ENCODE results near the gene DTNB.
"Not testable (repeated sequence)": the region's sequence is repeated elsewhere in the genome, so short reads cannot be mapped to it uniquely, and the experiment has no call there.

The DTNB gene

DNA sequence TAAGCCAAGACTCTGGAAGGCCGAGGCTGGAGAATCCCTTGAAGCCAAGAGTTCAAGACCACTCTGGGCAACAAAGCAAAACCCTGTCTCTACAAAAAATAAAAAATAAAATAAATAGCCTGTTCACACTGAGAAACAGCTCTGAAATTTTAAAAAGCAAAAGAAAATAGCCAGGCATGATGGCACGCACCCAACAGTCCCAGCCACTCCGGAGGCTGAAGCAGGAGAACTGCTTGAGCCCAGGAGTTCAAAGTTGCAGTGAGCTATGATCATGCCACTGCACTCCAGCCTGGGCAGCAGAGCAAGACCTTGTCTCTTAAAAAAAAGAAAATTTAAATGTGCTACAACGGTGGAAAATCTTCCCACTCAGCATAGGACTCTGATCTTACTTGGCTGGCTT is 52.7 kb downstream of the DTNB start:
- no peak for DNase-seq

DNA sequence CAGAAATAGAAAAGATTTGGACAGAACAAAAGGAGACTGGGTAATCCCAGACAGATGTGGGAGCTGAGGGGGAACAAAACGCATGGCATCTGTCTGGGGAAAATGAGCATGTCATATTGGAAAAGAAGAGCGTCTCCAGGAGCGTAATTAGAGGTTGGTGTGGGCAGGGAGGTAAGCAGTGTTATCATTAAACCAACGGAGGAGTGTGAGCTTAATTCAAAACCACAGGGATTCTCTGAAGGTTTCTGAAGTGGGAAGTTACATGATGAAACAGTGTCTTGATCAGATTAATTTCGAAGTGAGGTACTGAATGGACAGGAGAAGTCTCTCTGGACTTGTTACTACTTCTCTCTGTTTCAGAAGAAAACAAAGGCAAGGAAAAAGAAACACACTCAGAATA is 53.3 kb downstream of the DTNB start:
- DNase-seq, result no peak

DNA sequence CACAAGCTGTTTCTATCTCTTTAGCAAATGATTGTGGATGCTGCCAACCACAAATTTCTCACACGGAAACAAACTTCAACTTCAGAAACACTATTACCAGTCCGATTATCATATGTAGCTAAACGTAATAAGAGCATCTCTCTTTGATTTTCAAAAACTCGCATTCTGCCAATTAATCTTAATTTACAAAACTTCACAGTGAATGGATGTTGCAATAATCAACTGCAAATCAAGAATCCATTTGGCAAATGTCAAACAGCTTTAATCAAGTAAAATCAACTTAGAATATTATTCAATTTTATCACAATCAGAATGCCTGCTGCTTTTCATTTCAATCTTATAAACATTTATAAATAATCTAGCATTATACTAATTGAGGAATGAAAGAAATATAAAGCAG is 54.2 kb downstream of the DTNB start:
- no peak for DNase-seq

DNA sequence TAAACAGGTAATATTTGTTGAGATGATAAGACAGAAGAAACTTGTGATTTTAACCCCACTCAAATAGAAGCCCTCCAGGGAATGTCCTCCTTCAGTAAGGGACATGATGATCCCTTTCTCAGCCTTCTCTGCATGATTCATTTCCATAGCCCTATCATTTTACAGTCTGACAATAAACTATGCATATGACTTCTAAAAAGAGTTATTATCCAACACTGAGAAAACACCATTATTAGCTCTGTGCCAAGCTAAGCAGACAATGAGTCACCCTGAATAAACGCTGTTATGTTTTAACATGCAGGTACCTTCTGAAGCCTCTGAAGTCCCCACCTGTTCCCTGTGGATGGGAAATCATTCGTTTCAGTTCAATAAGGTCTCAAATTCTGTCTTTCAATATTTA is 54.7 kb downstream of the DTNB start:
- DNase-seq, result no peak

DNA sequence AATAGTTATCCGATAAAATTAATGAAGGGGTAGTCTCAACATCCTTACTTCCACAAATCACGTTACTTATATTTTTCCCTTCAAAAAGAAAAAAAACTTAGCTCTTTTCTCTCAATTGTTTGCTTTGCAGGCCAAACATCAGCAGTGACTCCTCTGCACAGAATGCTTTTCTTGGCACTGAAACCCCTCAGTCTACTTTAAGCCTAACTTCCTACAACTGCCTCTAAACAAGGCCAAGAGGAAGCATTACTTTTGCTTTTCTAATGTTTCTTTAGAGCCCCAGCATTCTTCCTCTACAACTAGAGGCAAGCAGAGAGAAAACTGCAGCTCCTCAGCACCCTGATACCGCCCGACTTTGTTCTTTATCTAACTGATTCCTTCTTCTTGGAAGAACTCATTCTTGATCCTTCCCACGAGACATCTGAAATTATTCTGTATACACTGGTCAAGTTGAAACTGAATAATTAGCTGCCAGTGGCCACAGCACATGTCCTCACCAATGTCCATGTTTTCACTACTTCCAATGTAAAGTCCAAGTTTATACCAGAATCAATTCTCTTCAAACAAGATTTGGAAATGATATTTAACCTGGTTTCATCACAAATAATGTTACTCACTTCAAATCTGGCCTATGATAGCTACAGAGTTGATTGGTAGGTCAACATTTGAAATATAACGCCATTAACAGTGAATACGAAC is 55.3 kb downstream of the DTNB start:
- no peak for DNase-seq

DNA sequence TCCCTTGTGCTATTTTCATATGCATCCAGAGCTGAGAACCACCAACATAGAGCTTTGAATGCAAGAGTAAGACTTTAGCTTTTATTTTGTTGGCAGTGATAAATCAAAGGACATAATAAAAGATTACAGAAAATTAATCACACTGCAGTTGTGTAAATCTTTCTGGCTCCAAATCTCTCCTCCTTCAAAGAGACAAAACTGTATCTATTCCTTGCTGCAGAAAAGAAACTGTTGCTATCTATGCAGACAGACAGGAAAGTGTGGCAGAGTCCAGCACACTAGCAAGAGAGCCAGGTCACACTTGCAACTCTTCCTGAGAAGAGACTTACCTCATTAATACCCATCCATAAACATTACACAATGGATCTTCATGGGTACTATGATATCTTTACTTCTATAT is 57.5 kb downstream of the DTNB start:
- DNase-seq, result no peak

DNA sequence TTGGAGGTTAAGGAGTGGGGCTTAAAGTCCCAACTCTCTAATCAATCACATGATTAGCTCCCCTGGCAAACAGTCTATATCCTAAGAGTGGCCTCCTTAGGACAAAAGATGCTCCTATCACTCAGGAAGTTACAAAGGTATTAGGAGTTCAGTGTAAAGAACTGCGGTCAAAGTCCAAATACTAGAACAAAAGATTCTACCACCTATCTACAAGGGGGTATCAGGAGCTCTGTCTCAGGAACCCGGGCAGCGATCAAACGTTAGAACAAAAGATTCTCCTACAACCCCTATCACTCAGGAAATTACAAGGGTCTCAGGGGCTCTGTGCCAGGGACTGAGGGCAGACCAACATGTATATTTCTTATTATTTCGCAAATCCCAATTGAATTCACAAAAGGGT is 58.0 kb downstream of the DTNB start:
- no peak for DNase-seq

DNA sequence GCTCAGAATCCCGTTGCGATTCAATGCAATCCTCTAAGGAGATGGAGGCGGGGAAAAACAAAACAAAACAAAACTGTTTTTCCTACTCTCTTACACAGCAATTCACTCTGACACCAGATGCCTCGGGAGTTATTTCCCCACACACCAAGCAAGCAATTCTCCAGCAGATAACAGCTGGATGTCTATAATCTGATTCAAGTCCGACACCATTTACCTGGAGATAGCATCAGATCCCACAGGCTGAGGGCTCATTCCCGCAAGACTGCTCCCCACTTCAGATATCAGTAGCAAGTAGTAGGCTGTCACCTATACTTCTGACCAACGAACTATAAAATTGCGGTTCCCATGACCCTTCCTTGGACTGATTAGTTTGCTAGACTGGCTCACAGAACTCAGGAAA is 58.7 kb downstream of the DTNB start:
- no peak for DNase-seq

DNA sequence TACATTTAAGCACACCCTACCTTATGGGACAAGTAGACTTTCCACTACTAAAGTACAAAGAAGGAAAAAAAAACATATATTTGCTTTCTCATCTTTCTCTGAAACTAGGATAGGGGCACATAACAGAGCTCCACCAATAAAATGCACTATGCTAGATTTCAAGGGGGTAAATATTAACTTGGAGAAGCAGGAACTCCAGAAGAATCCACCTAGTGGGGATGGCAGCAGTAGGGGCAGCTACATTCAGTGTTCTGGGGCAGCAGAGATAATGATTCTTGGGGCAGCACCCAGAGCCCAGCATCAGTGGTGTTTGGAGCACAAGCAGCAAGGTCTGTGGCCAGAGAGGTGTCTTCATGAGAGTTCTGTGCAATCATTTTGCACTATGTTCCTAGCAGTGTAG is 64.7 kb downstream of the DTNB start:
- DNase-seq, result no peak

DNA sequence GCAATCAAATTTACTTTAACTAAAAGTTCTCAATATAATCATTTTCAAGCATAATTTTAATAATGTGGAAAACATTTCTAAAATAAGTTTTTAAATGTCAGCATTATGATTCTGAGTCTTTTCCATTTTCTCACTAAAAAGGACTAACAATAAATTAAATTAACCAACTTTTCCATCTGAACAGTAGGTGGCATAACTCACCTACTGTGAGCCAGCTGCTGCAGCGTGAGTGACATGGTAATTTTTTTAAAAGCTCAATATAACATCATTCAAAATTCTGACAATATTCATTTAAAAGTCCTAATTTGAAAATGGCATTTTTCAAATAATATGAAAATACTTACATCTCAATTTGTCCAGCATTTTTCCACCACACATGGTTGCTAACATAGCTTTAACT is 66.5 kb downstream of the DTNB start:
- DNase-seq, result peak in 1 of 2 experiments; percentile 52

DNA sequence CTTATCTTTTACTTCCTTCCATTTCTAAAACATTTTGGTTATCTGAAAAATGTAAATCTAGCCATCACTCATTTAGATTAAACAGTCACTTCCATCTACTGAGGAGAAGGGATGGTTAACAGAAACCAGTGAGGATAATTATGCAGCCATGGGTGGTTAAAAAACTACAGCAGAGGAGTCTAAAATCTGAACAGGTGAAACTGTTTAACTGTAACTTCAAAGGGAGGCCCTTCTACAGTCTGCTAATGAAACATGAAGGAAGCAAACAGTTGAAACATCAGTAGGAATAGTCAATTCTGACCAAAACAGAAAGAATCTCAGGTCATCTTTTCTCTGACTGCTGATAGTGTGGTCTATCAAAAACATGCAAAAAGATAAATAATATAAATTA is 71.0 kb downstream of the DTNB start:
- DNase-seq, result no peak

DNA sequence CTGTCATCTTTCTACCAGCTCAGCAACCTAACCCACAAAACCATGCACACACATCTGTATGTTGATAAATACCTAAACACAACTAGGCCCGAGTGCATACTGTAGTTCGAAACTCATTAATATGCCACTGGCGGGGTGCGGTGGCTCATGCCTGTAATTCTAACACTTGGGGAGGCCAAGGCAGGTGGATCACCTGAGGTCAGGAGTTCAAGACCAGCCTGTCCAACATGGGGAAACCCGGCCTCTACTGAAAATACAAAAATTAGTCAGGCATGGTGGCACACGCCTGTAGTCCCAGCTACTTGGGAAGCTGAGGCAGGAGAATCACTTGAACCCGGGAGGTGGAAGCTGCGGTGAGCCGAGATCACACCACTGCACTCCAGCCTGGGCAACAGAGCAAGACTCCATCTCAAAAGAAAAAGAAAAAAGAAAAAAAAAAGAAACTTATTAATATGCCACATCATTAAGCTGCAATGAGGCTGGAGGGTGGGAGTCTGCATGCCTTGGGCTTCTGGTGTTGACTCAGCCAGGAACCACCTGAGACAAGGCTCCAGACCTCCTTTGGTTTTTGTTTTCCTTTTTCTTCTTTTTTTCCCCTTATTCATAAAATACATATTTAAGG is 71.6 kb downstream of the DTNB start:
- DNase-seq, result not testable (repeated sequence)

DNA sequence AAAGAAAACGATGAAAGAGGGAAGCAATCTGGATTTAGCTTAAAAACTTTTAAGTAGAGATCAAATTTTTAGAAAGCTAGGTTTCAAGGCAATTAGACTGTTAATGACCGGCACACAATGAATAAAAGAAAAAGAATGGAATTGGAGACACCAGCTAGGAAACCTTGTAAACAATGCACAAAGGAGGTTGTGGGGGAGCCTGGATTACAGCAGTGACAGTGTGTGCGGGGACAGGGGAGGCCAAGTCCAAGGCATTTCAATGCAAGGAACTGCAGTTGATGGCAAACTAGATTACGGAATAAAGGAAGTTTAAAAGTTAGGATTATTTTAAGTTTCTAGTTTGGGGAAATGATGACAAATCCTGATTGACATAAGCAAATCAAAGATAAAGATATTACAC is 74.5 kb downstream of the DTNB start:
- no peak for DNase-seq

DNA sequence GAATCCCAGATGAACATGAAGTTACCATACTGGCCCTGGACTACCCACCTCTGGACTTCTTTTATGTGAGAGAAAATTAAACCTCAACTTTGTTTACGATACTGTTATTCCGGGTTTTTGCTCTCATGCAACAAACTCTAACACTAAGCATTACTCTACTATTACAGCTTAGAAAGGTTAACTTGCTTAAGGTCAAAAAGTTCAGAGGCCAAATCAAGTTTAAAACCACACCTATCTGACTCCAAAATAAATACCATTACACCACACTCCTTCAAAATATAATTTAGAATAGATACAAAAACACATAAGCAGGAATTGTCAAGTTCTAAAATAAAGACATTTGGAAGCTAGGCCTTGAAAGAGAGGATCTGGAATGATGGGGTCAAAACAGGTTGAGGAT is 75.0 kb downstream of the DTNB start:
- no peak for DNase-seq

DNA sequence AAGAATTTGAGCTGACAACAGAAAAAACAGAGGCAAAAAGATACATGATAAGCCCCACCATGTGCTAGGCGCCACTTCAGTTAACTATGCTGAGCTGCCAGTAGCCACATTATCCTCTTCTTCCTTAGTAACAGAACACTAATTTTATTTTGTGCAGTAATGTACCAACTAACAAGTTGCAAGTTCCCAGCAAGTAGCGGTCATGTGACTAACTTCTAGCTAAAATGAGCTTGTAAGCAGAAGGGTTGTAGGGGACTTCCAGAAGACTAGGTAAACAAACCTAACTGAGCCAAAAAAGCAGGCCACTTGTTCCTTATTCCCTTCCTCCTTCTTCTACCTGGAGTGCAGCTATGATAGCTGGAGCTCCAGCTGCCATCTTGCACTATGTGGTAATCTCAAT is 75.5 kb downstream of the DTNB start:
- no peak for DNase-seq

DNA sequence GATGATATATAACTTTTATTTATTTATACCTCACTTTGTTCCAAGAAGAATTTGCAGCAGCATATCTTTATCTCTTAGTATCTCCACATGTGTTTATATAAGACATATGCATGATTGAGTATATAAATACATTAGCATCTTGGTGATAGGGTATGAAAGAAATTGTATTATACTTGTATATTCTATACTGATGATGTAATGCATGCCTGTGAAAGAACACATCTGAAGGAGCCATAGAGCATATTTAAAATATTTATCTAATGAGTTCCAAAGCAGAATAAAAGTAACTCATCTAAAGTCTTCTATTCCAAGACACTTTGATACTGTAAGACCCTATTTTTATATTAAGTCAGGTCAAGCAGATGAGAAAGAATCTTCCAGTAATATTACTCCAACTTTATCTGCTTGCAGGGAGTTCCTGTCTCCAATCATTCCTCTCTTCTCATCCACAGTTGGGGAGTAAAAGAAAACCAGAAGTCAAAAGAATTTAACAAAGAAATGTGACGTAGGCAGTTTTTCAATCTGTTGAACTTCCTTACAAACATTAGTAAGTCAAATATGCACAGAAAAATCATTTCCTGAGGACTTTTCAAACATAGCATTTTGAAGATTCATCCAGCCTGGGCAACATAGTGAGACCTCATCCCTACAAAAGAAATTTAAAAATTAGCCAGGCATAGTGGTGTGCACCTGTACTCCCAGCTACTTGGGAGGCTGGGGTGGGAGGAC is 76.7 kb downstream of the DTNB start:
- no peak for DNase-seq

DNA sequence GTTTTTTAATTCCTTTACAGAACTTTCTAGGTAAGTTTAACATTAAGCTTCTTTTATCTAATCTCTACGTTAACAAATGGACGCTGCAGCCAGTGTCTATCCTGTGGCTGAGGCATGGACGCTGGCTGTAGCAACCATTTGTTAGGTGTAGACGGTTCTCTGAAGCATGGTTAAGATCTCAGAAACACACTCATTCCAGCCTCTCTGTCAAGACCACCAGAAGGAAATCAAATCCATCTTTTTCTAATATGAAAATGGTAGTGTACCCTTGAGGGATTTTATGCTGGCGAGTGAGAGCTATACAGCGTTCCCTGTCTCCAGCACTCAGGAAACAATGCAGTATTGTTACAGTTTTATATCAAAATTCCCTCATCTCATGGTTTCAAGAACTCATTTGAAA is 78.0 kb downstream of the DTNB start:
- no peak for DNase-seq

DNA sequence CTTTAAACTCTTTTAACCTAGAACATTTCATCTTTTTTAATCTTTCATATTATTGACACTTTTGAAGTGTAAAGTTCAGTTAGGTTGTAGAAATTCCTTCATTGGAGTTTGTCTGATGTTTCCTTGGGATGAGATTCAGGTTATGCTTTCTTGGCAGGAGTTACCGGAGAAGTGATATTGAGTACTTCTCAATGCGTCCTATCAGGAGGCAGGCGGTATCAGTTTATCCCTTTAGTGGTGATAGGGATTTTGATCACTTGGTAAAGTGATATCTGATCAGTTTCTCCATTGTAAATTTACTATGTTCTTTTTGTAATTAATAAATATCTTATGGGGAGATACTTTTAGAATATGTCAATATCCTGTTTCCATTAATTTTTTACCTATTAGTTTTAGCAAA is 78.4 kb downstream of the DTNB start:
- DNase-seq, result no peak

DNA sequence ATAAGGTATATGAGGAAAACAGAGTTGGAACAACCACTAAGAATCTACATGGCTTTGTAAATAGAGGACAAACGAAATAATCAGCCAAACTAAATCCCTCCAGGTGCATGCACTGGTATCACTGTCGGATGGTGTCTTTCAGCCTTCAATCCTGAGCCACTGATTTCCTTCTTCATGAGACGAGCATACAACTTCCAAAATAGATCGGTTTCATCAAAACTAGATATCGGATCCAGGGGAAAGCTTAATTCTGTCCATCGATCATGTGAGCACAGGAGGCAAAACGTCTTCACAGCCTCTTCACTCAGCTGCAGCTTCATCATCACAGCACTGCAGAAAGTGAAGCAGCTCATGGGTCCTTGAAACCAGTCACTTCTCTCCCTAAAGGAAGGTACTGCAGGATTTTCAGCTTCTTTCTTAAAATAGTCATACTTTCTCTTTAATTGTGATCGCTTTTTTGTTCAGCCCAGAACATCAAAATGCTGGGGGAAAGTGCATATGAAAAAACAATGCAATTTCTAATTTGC is 80.5 kb downstream of the DTNB start:
- no peak for DNase-seq

DNA sequence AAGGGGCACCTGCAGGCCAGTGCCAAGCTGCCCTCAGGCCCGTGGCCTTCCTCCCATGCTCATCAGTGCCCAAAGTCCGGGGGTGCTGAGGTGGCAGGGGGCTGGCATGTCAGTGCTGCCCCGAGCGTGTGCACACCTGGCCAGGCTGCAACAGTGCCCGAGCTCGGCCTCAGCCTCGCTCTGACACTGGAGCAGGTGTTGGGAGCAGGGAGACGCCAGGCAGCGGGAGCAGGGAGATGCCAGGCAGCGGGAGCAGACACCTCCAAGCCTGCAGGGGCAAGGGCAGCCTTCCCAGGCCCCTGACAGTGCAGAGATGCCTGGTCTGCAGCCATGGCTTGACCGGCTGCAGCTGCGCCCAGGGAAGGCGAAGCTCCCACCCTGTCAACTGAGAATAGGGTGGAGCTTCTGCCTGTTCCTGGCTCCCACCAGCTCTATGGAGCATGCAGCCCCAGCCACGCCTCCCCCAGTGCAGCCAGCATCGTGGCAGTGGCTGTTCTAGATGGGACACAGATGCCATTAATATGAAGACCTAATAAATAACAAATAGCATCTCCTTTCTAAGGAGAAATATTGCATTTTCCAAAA is 82.4 kb downstream of the DTNB start:
- DNase-seq, result no peak

DNA sequence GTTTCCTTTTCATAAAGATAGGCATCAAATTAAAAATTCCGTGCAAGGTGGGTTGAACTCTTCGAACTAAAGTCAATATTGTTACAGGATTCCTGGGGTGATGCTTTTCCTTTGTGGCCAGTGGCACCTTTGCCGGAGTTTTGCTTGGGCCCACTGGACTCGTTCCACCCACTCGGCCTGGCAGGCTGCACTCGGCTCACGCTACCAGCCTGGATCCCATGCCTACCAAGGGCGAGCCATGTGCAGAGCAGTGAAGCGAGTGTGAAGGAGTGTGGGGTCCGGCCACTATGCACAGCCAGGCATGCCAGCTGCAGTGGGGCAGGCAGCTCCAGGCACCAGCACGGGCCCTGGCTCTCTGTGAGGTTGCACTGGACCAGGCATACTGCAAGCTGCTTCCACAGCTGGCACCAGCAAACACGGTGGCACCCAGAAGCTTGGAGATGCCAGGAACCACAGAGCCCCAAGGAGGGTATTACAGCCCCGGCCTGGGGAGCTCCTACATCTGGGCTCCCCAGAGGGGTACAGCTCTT is 83.6 kb downstream of the DTNB start:
- DNase-seq, result no peak

DNA sequence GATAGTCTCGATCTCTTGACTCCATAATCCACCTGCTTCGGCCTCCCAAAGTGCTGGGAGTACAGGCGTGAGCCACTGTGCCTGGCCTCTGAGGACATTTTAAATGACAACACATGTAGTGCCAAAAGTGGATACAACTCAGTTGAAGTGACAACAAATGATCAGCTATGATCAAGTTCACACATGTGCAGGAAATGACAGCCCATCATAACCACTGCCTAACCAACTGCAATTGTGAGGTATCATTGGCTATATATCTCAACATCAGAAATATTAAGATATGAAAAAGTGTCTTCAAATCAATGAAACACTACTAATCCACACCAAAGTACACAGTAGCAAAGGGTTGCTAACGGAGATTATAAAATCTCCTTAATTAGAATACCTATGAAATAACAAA is 84.8 kb downstream of the DTNB start:
- no peak for DNase-seq

DNA sequence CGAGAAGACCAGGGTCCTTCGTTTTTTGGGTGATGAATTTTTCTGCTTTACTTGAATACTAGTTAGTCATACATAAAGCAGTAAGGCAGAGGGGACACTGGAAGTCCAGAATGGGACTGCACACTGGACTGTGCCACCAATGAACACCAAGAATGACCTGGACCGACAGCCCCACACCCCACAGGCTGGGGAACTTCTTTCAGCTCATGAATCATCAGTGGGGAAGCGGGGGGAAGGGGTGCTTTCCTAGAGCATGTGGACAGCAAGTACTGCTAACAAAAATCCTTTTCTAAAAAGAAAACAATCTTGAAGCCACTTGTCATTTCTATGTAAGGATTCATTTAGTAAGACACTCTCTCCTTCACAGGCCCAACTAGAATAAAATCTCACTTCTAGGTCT is 86.0 kb downstream of the DTNB start:
- DNase-seq, result no peak

DNA sequence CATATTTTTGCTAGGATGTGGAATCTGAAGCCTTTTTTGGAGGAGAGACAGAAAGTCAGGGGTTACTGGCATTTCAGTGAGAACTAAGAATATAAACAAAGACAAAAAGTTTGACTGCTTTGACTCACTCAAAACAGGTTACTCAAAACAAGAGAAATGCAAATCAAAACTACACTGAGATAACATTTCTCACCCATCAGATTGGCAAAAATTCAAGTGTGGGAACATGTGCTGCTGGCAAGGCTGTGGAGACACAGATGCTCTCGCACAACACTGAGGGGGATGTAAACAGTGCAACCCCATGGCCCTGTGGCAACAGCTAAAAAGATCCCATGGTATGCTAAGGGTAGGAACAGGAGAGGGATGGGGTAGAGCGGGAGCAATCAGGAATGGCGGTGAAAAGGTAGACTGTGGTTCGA is 86.6 kb downstream of the DTNB start:
- DNase-seq, result no peak
